ENCODE results near the gene SLC15A4.
"Not testable (repeated sequence)": the region's sequence is repeated elsewhere in the genome, so short reads cannot be mapped to it uniquely, and the experiment has no call there.

The SLC15A4 gene

GRCh38 chr12:128811806-128812205, 12.0 kb downstream of the SLC15A4 start:
- Histone ChIP-seq H3K9me3 (no peaks in the 10 kb centered on the region), H3K4me3 (ENCODE audit: low read depth, low read length) (no peak overlapping the region), H3K4me1 (no peaks in the 10 kb centered on the region), H3K27me3 (no peaks in the 10 kb centered on the region), H3K36me3 (peaks cover 17% of the 10 kb centered on the region)
- no peak for TF ChIP-seq CTCF (IDR thresholded peaks at IDR 0.05; ENCODE audit: low read depth, low read length)
- no peak for DNase-seq

GRCh38 chr12:128810182-128811127, 13.3 kb downstream of the SLC15A4 start:
- H3K27me3 ChIP-seq, result no peaks in the 10 kb centered on the region
- no peak for TF ChIP-seq CTCF (IDR thresholded peaks at IDR 0.05; ENCODE audit: low read depth, low read length)
- no peaks in the 10 kb centered on the region for H3K4me1 ChIP-seq
- H3K4me3 ChIP-seq (ENCODE audit: low read depth, low read length), result no peak overlapping the region
- no peak for DNase-seq
- H3K9me3 ChIP-seq, result no peaks in the 10 kb centered on the region
- H3K36me3 ChIP-seq, result peaks cover 20% of the 10 kb centered on the region

- H3K36me3 ChIP-seq, result peaks cover 32% of the 10 kb centered on the region
- no peaks in the 10 kb centered on the region for H3K9me3 ChIP-seq
- no peak overlapping the region for H3K4me3 ChIP-seq (ENCODE audit: low read depth, low read length)
- no peaks in the 10 kb centered on the region for H3K27me3 ChIP-seq
- no peak for TF ChIP-seq CTCF (IDR thresholded peaks at IDR 0.05; ENCODE audit: low read depth, low read length)
- DNase-seq, result no peak
- no peaks in the 10 kb centered on the region for H3K4me1 ChIP-seq
These were observed 15.1 kb downstream of the SLC15A4 start for GRCh38 chr12:128808651-128809050.

- no peak for DNase-seq
- H3K4me1 ChIP-seq, result no peaks in the 10 kb centered on the region
- peaks cover 28% of the 10 kb centered on the region for H3K36me3 ChIP-seq
- no peak overlapping the region for H3K4me3 ChIP-seq (ENCODE audit: low read depth, low read length)
- no peaks in the 10 kb centered on the region for H3K9me3 ChIP-seq
- no peaks in the 10 kb centered on the region for H3K27me3 ChIP-seq
- TF ChIP-seq CTCF (IDR thresholded peaks at IDR 0.05; ENCODE audit: low read depth, low read length), result no peak
These were observed 16.5 kb downstream of the SLC15A4 start for GRCh38 chr12:128807161-128807724.

GRCh38 chr12:128806573-128806972, 17.2 kb downstream of the SLC15A4 start:
- H3K36me3 ChIP-seq, result peaks cover 28% of the 10 kb centered on the region
- TF ChIP-seq CTCF (IDR thresholded peaks at IDR 0.05; ENCODE audit: low read depth, low read length), result no peak

GRCh38 chr12:128805406-128805805, 18.4 kb downstream of the SLC15A4 start:
- peaks cover 35% of the 10 kb centered on the region for H3K36me3 ChIP-seq
- not testable (repeated sequence) for H3K4me1 ChIP-seq; DNase-seq; H3K4me3 ChIP-seq (ENCODE audit: low read depth, low read length); H3K27me3 ChIP-seq; H3K9me3 ChIP-seq

More at GRCh38 chr12:128806573-128806972, 17.2 kb downstream of the SLC15A4 start:
- no peaks in the 10 kb centered on the region for H3K27me3 ChIP-seq
- no peaks in the 10 kb centered on the region for H3K9me3 ChIP-seq
- no peak for DNase-seq
- no peaks in the 10 kb centered on the region for H3K4me1 ChIP-seq
- H3K4me3 ChIP-seq (ENCODE audit: low read depth, low read length), result no peak overlapping the region

Measured in BE2C (cell line).